H1 (cell line): ENCODE results near the gene CSF2RB. TPM values are rescaled to one million over a fixed set of nuclear protein-coding genes. Genes with fewer than 3 reads are reported as not detected.
A peak's percentile ranks its signal among the peaks of the same experiment; 100 is the strongest.

Experiments
- CTCF ChIA-PET: fragments of 300-600 bp; sonication (Branson Sonifier 250); formaldehyde crosslinking; loops from one replicate; lab custom pipeline; 2021; ENCODE audit not compliant: partially characterized antibody; lab: Charles Lee
- POLR2A ChIA-PET: fragments of 300-600 bp; sonication (Branson Sonifier 250); formaldehyde crosslinking; loops from one replicate; lab custom pipeline; 2021; ENCODE audit warnings: inconsistent platforms; ENCODE audit not compliant: partially characterized antibody; lab: Charles Lee
- DNase-seq, 2 experiments: peaks; one replicate each; pipeline versions ENCODE4 v3.0.0 to v3.0.0-alpha.2; 2010 to 2022; ENCODE audit warnings: low spot score in 2 of 2, low read depth in 1 of 2, mixed read lengths in 1 of 2
- FAIRE-seq: peaks from 2 replicates; lab custom pipeline; 2011; peaks lifted over from hg19 to GRCh38; lab: Jason Lieb, UNC
- H2AFZ ChIP-seq: 2 replicates; pipeline ENCODE4 v1.8.1; 2012; ENCODE audit warnings: low read length, inconsistent platforms
- H2AK5ac ChIP-seq: 2 replicates; pipeline ENCODE4 v1.6.1; 2013; ENCODE audit warnings: low read depth, low read length
- H2BK120ac ChIP-seq: replicated peaks from 2 replicates; pipeline ENCODE3; 2013; ENCODE audit warnings: low read depth, low read length, inconsistent platforms
- H2BK12ac ChIP-seq: 2 replicates; pipeline ENCODE4 v1.6.1; 2013; ENCODE audit warnings: low read depth, low read length
- H2BK15ac ChIP-seq: 2 replicates; pipeline ENCODE4 v1.6.1; 2013; ENCODE audit warnings: low read length
- H2BK20ac ChIP-seq: 2 replicates; pipeline ENCODE4 v1.6.1; 2013; ENCODE audit warnings: low read length
- H2BK5ac ChIP-seq: 2 replicates; pipeline ENCODE4 v1.6.1; 2013; ENCODE audit warnings: low read depth, low read length
- H3K14ac ChIP-seq: 2 replicates; pipeline ENCODE4 v1.6.1; 2013; ENCODE audit warnings: inconsistent platforms; ENCODE audit not compliant: insufficient read length
- H3K18ac ChIP-seq: 2 replicates; pipeline ENCODE4 v1.6.1; 2013; ENCODE audit warnings: low read length; ENCODE audit errors: extremely low read depth
- H3K23ac ChIP-seq: 2 replicates; pipeline ENCODE4 v1.6.1; 2013; ENCODE audit warnings: inconsistent platforms; ENCODE audit not compliant: insufficient read length
- H3K23me2 ChIP-seq: 2 replicates; pipeline ENCODE4 v1.6.1; 2013; ENCODE audit warnings: low read depth, low read length
- H3K27ac ChIP-seq: 2 replicates; pipeline ENCODE4 v1.6.1; 2011; ENCODE audit warnings: low read depth, low read length, inconsistent platforms
- H3K27me3 ChIP-seq, 4 experiments: replicated peaks in 1 of 4; 1 replicate in 1 of 4; 2 replicates in 3 of 4; pipeline versions ENCODE4 v1.6.1 to v1.8.1; 2011 to 2013; ENCODE audit warnings: low read length in 3 of 4, mild to moderate bottlenecking in 3 of 4, inconsistent platforms in 2 of 4, mixed read lengths in 2 of 4, moderate library complexity in 1 of 4; ENCODE audit not compliant: control insufficient read depth in 3 of 4, insufficient read depth in 3 of 4; ENCODE audit errors: extremely low read depth in 1 of 4
- H3K36me3 ChIP-seq, 4 experiments: 2 replicates each; pipeline versions ENCODE4 v1.6.1 to v1.8.1; 2011 to 2013; ENCODE audit warnings: mild to moderate bottlenecking in 4 of 4, low read length in 3 of 4, moderate library complexity in 2 of 4, control low read depth in 1 of 4, inconsistent platforms in 1 of 4; ENCODE audit not compliant: insufficient read depth in 4 of 4, control insufficient read depth in 2 of 4
- H3K4ac ChIP-seq: replicated peaks from 2 replicates; pipeline ENCODE3; 2013; ENCODE audit warnings: low read length, low read depth, mixed read lengths, inconsistent platforms; ENCODE audit not compliant: insufficient read length
- H3K4me1 ChIP-seq, 4 experiments: replicated peaks in 1 of 4; 1 replicate in 1 of 4; 2 replicates in 3 of 4; pipeline versions ENCODE4 v1.6.1 to v1.8.1; 2011 to 2013; ENCODE audit warnings: low read length in 3 of 4, inconsistent platforms in 2 of 4, mixed read lengths in 1 of 4; ENCODE audit not compliant: insufficient read depth in 4 of 4, control insufficient read depth in 3 of 4
- H3K4me2 ChIP-seq, 2 experiments: 2 replicates each; pipeline versions ENCODE4 v1.6.1 to v1.8.1; 2011 to 2013; ENCODE audit warnings: low read depth in 2 of 2, low read length in 2 of 2, control low read depth in 1 of 2, inconsistent platforms in 1 of 2, mild to moderate bottlenecking in 1 of 2; ENCODE audit not compliant: insufficient read depth in 1 of 2
- H3K4me3 ChIP-seq, 4 experiments: fragments of 200-600, 300-600 bp in 1 of 4; sonication (generic), shearing (Covaris generic), sonication (Bioruptor Twin) in 1 of 4; 2 replicates each; pipeline versions ENCODE4 v1.5.1 to v1.8.1; 2011 to 2016; ENCODE audit warnings: low read length in 4 of 4, low read depth in 3 of 4, control low read depth in 2 of 4, inconsistent platforms in 2 of 4, mild to moderate bottlenecking in 2 of 4, mixed read lengths in 1 of 4, moderate library complexity in 1 of 4; ENCODE audit not compliant: insufficient read depth in 2 of 4; ENCODE audit errors: extremely low read depth in 1 of 4
- H3K56ac ChIP-seq: replicated peaks from 2 replicates; pipeline ENCODE3; 2013; ENCODE audit warnings: low read depth, mild to moderate bottlenecking, mixed read lengths, low read length, inconsistent platforms; ENCODE audit not compliant: insufficient read length
- H3K79me1 ChIP-seq: 2 replicates; pipeline ENCODE4 v1.6.1; 2013; ENCODE audit warnings: low read depth, low read length, control low read depth
- H3K79me2 ChIP-seq, 2 experiments: 2 replicates each; pipeline versions ENCODE4 v1.6.1 to v1.8.1; 2012 to 2013; ENCODE audit warnings: low read length in 2 of 2, mild to moderate bottlenecking in 2 of 2, inconsistent platforms in 1 of 2; ENCODE audit not compliant: insufficient read depth in 2 of 2, control insufficient read depth in 1 of 2
- H3K9ac ChIP-seq, 4 experiments: replicated peaks in 1 of 4; 1 replicate in 1 of 4; 2 replicates in 3 of 4; pipeline versions ENCODE4 v1.6.1 to v1.8.1; 2011 to 2013; ENCODE audit warnings: low read depth in 3 of 4, low read length in 3 of 4, control low read depth in 2 of 4, mild to moderate bottlenecking in 2 of 4, moderate library complexity in 2 of 4, inconsistent platforms in 1 of 4; ENCODE audit errors: extremely low read depth in 1 of 4
- H3K9me3 ChIP-seq, 2 experiments: 2 replicates each; pipeline versions ENCODE4 v1.6.1 to v1.8.1; 2012 to 2013; ENCODE audit warnings: mild to moderate bottlenecking in 2 of 2, moderate library complexity in 2 of 2, control low read depth in 1 of 2, inconsistent platforms in 1 of 2, low read depth in 1 of 2, low read length in 1 of 2, mixed read lengths in 1 of 2; ENCODE audit not compliant: insufficient read depth in 2 of 2
- H4K20me1 ChIP-seq, 2 experiments: replicated peaks in 1 of 2; 2 replicates each; pipeline versions ENCODE3 to v1.8.1; 2011 to 2013; ENCODE audit warnings: inconsistent platforms in 2 of 2, low read length in 2 of 2, mild to moderate bottlenecking in 1 of 2; ENCODE audit not compliant: insufficient read depth in 2 of 2, control insufficient read depth in 1 of 2
- H4K5ac ChIP-seq: 2 replicates; pipeline ENCODE4 v1.6.1; 2013; ENCODE audit warnings: low read length, low read depth, mixed read lengths, inconsistent platforms; ENCODE audit not compliant: insufficient read length
- H4K8ac ChIP-seq: 2 replicates; pipeline ENCODE4 v1.8.0; 2013; ENCODE audit warnings: mild to moderate bottlenecking, moderate library complexity, low read length, inconsistent platforms; ENCODE audit not compliant: insufficient read depth; ENCODE audit errors: extremely low read depth
- H4K91ac ChIP-seq: replicated peaks from 2 replicates; pipeline ENCODE3; 2013; ENCODE audit warnings: low read length, mixed read lengths, inconsistent platforms; ENCODE audit not compliant: insufficient read length
- BRCA1 ChIP-seq: IDR thresholded peaks from 2 replicates; pipeline ENCODE4 v1.6.1; 2012; ENCODE audit warnings: low read depth, low read length, improper control_type of control experiment
- NRF1 ChIP-seq: IDR thresholded peaks from 2 replicates; pipeline ENCODE4 v1.6.1; 2011; ENCODE audit warnings: mild to moderate bottlenecking, low read depth, low read length, improper control_type of control experiment
- RAD21 ChIP-seq, 2 experiments: IDR thresholded peaks in 1 of 2; conservative IDR thresholded peaks in 1 of 2; 2 replicates each; pipeline ENCODE4 v1.6.1; 2011; ENCODE audit warnings: low read depth in 2 of 2, low read length in 2 of 2, improper control_type of control experiment in 1 of 2, inconsistent platforms in 1 of 2, mild to moderate bottlenecking in 1 of 2, moderate library complexity in 1 of 2
- SP1 ChIP-seq: IDR thresholded peaks from 2 replicates; pipeline ENCODE4 v1.6.1; 2011; ENCODE audit warnings: low read depth, low read length
- WGBS, 2 experiments: shearing (Covaris generic) in 1 of 2; methylation state at CpG; one replicate each; pipeline versions ENCODE4 v1.1.6 to v1.1.7; 2013 to 2015; ENCODE audit warnings: low lambda C conversion rate in 2 of 2, mixed read lengths in 2 of 2, inconsistent platforms in 1 of 2, low coverage in 1 of 2, missing lambda C conversion rate in 1 of 2; ENCODE audit not compliant: insufficient replicate concordance in 2 of 2, insufficient coverage in 1 of 2, insufficient read length in 1 of 2; ENCODE audit errors: extremely low coverage in 1 of 2, missing lambda C conversion rate in 1 of 2; 5-methylcytosine and 5-hydroxymethylcytosine counted together
- polyA plus RNA-seq, 7 experiments: library from polyadenylated mRNA; depleted of rRNA in 3 of 7; stranded (reverse) in 5 of 7; unstranded in 2 of 7; fragments of >200 nt in 5 of 7; fragments of 200-250 nt in 2 of 7; gene quantifications; 1 replicate in 5 of 7; 2 replicates in 1 of 7; 4 replicates in 1 of 7; pipeline versions ENCODE4 v1.2.1 to v1.2.3, GENCODE V29; 2011 to 2013; ENCODE audit warnings: missing spikeins in 2 of 7, mixed read lengths in 2 of 7
- total RNA-seq: library from RNA; stranded (reverse); fragmentation: NEBNext Ultra II Directional; extraction: Animal tissue kit (Norgen Biotek cat#: 25700); gene quantifications from 2 replicates; pipeline ENCODE4 v1.2.1, GENCODE V29; 2021
- TF ChIP-seq, protein P1 (sequence below), 3 experiments: IDR thresholded peaks; 1 replicate in 2 of 3; 2 replicates in 1 of 3; pipeline versions ENCODE4 v1.5.1 to v1.6.1; 2011; ENCODE audit warnings: low read length in 3 of 3, mild to moderate bottlenecking in 3 of 3, inconsistent platforms in 2 of 3, low read depth in 1 of 3, moderate library complexity in 1 of 3; ENCODE audit not compliant: insufficient read depth in 1 of 3; ENCODE audit errors: control extremely low read depth in 1 of 3

Gene CSF2RB
- total and polyA plus RNA-seq, 2 of the 8 experiments (the other 6 are each of a cell fraction or from before 2014, with no cell fraction given), result not detected

DNA sequence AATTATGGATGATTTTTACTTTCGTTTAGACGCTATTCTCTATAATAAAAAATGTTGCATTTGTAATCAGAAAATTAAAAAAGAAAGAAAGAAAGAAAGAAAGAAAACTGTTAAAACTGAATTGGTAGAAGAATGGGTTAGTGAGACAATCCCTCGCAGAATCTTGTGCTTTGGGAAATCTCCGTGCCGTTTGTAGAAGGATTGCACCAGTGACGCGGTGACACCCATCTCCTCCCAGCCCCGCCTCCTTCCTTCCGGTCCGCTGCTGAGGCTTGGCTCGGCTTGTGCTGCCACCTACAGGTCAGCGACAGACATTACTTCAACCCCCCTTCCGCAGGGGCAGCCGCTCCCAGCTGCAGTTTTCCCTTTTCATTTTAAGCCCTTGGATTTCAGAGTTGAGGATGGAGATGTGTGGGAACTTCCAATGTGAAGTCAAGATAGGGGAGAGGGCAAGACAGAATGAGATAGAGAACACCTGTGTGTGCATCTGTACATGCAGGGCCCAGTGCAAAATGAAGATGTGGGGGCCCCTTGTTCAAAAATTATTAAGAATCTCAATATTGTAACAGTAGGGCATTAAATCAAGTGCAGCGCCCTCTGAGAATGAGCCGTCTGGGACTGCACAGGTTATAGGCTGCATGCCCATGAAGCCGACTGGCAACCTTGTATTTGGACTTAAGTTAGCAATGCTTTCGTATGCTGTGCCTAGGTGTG, 64.7 kb downstream of the CSF2RB start:
- no peak overlapping the region for H4K5ac ChIP-seq
- no peak overlapping the region for H2BK15ac ChIP-seq
- no peaks in the 10 kb centered on the region for H4K20me1 ChIP-seq
- FAIRE-seq, result peak; percentile 91
- no peak overlapping the region for H2BK20ac ChIP-seq
- peak; percentile 59 to 88 for DNase-seq
- no peak overlapping the region for H2BK120ac ChIP-seq
- no peak overlapping the region for H3K56ac ChIP-seq
- H3K27ac ChIP-seq, result no peak overlapping the region
- no peak overlapping the region for H4K91ac ChIP-seq
- no peak overlapping the region for H3K9ac ChIP-seq
- no peaks in the 10 kb centered on the region for H3K79me1 ChIP-seq
- 20% methylated on average over 18 of the region's 18 CpGs; no CpG with 5 or more reads in 1 of the 2 experiments for WGBS, 2 experiments
- no peak overlapping the region for H4K8ac ChIP-seq
- H3K4me2 ChIP-seq, result peak overlapping the region; percentile 6 to 61; a peak in 3 of 4 replicates
- no peaks in the 10 kb centered on the region; a peak in 1 of 7 replicates for H3K4me1 ChIP-seq
- no peaks in the 10 kb centered on the region for H3K9me3 ChIP-seq
- H2BK5ac ChIP-seq, result no peak overlapping the region
- H3K14ac ChIP-seq, result no peak overlapping the region
- POLR2A ChIA-PET, result interaction anchor here (0.6 to 1.1 kb wide), 6 partner anchors 14 to 128 kb away, joined by 3 to 4 read pairs (median 4); partner anchors contain the start of gene TST
- H3K36me3 ChIP-seq, result no peaks in the 10 kb centered on the region
- H3K23ac ChIP-seq, result no peak overlapping the region
- H3K18ac ChIP-seq, result no peak overlapping the region
- H2BK12ac ChIP-seq, result no peak overlapping the region
- CTCF ChIA-PET, result interaction anchor here (0.7 to 11.4 kb wide), 67 partner anchors 8 to 436 kb away, joined by 3 to 96 read pairs (median 5); partner anchors contain the start of genes IFT27, KCTD17, MPST and NCF4
- peak overlapping the region in 3 of 4 experiments; percentile 29 to 65 (median 33); a peak in 5 of 8 replicates for H3K4me3 ChIP-seq
- H3K27me3 ChIP-seq, result no peaks in the 10 kb centered on the region; a peak in 2 of 7 replicates
- peak overlapping the region; percentile 52; the same call in 1 of the 2 replicates for H2AFZ ChIP-seq
- no peak overlapping the region for H3K4ac ChIP-seq
- H2AK5ac ChIP-seq, result no peak overlapping the region
- H3K79me2 ChIP-seq, result no peaks in the 10 kb centered on the region
- H3K23me2 ChIP-seq, result no peaks in the 10 kb centered on the region
- TF ChIP-seq NRF1 (no peak), SP1 (0 out of 2 replicates have a peak, but pooled peaks have one; percentile 30), BRCA1 (no peak), RAD21 (IDR thresholded peaks at IDR 0.05 in 1 of 2, conservative IDR thresholded peaks at IDR 0.05 in 1 of 2; ENCODE audit: low read depth in 2 of 2, low read length in 2 of 2) (peak; percentile 90)
- TF ChIP-seq, protein P1, sequence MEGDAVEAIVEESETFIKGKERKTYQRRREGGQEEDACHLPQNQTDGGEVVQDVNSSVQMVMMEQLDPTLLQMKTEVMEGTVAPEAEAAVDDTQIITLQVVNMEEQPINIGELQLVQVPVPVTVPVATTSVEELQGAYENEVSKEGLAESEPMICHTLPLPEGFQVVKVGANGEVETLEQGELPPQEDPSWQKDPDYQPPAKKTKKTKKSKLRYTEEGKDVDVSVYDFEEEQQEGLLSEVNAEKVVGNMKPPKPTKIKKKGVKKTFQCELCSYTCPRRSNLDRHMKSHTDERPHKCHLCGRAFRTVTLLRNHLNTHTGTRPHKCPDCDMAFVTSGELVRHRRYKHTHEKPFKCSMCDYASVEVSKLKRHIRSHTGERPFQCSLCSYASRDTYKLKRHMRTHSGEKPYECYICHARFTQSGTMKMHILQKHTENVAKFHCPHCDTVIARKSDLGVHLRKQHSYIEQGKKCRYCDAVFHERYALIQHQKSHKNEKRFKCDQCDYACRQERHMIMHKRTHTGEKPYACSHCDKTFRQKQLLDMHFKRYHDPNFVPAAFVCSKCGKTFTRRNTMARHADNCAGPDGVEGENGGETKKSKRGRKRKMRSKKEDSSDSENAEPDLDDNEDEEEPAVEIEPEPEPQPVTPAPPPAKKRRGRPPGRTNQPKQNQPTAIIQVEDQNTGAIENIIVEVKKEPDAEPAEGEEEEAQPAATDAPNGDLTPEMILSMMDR (IDR thresholded peaks at IDR 0.05; ENCODE audit: control extremely low read depth in 1 of 3, insufficient read depth in 1 of 3, low read depth in 1 of 3, low read length in 3 of 3), result peak; percentile 92 to 93 (median 93)
